NCI-H460 (cell line): ENCODE results near the gene PRKCZ. TPM values are rescaled to one million over a fixed set of nuclear protein-coding genes. Genes with fewer than 3 reads are reported as not detected.
"Not testable (repeated sequence)": the region's sequence is repeated elsewhere in the genome, so short reads cannot be mapped to it uniquely, and the experiment has no call there.

ENCODE experiments used
- DNase-seq: peaks from one replicate; pipeline ENCODE4 v3.0.0-alpha.2; 2016; ENCODE audit warnings: low read depth; ENCODE audit errors: extremely low read depth
- total RNA-seq: library from RNA; depleted of rRNA; stranded (reverse); fragments of >200 nt; shearing (Covaris generic); gene quantifications from 2 replicates; pipeline ENCODE4 v1.2.3, GENCODE V29; 2014

The PRKCZ gene
- total RNA-seq, 1 experiment from 2014 or later, result 5.4 TPM

DNA sequence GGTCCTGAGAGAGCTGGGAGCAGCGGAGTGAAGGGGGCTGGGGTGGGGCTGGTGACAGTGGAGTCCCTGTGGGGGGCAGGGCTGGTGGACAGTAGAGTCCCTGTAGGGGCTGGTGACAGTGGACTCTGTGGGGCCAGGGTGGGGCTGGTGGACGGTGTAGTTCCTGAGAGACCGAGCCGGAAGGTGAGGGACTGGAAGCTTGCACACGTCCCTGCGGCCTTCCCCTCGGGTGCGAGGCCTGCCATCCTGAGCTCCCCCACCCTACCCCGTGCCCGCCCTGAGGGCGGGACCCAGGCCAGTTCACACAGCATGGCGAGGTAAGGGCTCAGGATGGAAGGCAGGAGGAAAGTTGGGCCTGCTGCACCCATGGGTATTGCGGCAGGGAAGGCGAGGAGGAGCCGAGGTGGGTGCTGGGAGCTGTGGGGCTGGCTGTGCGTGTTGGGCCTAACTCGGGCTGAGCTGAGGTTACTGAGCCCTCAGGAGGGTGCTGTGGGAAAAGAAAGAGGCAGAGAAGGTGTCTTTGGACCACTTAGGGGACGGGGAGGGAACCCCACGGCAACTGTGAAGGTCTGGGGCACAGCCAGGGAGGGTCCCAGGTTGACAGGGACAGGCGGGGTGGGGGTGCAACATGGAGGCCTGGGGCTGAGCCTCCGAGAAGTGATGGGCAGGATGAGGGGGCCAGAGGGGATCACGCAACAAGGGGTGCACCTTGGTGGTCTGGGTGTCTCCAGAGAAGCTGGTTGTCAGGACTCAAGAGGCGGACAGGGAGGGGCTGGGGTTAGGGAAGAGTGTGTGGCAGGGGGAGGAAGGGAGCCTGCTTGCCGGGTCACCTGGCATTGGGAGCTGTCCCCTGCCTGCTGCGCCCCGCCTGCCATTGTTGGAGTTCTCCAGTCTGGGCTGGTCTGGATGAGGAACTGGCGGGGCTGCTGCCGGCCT, 60.8 kb downstream of the PRKCZ start:
- no peak for DNase-seq

DNA sequence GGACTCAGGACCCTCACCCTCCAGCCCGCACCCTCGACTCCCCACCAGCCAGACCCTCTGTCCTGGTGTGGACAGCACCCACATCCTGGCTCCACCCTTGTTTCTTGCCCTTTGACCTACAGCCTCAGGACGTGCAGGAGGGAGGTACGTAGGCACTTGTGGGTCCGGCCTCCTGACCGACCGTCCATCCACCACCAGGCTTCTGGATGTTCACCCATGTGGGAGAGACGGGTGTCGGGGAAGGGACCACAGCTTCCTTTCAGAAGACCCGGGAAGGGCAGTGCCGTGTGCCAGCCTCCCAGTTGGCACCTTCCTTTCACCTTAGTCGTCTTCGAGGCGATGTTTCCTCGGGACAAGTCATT, 61.4 kb downstream of the PRKCZ start:
- DNase-seq, result no peak

DNA sequence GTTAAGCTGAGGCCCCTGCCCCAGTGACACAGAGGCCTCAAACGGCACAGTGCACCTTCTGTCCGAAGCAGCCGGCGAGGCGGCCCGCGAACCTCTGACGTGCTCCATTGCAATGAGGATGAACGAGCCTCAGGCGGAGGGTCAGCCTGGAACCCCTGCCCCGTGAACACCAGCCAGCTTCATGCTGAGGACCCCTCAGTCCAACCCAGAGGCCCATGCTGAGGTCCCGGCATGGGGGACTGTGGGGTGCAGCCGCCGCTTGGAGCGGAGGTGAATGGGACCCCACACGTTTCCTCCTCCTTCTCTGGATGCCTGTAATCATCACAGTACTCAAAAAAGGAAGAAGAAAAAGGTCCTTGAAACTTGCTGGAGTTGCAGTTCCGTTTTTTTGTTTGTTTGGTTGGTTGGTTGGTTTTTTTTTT, 62.1 kb downstream of the PRKCZ start:
- no peak for DNase-seq

DNA sequence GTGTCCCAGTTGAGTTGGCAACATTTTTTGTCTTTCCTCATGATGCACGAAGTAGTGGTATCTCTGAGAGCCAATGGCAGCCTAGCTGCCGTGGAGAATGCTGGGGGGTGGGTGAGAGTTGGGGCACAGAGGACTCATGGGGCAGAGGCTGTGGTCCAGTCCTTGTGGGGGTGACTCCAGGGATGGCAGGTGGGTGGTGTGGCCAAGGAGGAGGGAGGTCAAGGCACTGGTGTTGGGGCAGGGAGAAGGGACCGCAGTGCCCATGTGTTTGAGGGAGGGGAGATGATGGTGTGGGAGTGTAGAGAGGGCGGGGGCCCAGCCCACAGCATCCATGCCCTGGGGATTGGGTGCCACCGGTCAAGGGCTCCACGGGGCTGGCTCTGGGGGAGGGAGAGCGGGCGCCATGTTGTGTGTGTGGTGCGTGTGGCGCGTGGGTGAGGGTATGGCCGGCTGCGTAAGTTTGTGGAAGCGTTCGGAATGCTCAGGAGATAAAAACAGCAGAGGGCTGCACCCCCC, 63.5 kb downstream of the PRKCZ start:
- DNase-seq, result no peak

DNA sequence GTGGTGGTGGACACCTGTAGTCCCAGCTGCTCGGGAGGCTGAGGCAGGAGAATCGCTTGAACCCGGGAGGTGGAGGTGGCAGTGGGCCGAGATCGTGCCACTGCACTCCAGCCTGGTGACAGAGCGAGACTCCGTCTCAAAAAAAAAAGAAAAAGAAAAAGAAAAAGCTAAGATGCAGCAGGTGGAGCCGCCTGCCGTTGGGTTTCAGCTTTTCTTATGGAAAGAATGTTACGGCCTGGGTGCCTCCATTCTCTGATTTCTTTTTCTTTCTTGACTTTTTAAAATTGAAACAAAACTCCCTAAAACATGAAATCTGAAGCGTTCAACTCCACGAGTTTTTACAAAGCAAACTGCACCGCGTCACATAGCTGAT, 64.4 kb downstream of the PRKCZ start:
- DNase-seq, result not testable (repeated sequence)

DNA sequence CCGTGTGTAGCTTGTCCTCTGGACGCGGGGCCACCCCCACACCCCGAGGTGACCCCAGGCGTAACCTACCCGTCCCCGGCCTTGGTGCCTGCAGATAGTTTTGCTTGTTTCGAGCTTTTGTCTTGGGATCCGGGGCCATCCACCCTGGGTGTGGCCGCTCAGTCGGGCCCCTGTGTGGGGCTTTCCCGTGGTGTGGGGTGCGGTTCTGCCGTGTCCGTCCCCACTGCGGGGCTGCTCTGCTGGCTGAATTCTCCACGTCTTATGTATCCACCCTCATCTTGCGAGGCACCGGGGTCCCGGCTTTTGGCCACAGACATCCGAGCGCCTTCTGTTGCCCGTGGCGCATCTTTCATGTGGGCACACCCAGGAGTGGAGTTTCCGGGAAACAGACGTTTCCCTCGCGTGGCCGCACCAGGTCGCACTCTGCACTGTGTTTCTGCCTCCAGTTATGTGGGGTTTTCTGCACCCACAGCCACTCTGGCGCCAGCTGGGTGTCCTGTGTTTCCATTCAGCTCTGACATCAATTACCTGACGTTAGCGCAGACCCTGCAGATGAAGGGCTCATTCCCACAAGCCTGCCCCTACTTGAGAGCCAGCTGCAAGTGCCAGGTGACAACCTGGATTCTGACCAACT, 64.9 kb downstream of the PRKCZ start:
- DNase-seq, result no peak

DNA sequence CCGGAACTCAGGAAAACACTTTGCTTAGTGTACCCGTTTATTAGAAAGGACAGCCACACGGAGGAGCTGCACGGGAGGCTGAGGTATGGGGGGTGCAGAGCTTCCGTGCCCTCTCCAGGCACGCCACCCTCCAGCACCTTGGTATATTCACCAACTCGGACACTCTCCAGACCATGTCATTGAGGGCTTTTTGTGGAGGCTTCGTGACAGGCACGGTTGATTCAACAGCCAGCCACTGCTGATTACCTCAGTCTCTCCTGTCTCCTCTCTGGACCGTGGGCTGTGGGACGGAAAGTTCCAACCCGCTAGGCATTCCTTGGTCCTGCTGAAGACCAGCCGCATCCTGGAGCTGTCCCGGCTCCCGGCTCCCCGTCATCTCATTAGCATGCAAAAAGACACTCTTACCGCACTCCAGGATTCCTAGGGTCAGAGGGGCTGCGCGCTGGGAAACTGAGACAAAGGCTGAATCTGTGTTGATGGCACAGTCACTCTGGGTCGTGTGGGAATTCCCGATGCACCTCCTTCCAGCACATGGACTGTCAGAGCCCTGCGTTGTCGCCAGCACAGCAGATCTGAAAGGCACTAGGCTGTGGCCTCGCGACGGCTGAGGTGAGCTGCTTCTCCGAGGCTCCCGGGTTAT, 65.6 kb downstream of the PRKCZ start:
- DNase-seq, result no peak

DNA sequence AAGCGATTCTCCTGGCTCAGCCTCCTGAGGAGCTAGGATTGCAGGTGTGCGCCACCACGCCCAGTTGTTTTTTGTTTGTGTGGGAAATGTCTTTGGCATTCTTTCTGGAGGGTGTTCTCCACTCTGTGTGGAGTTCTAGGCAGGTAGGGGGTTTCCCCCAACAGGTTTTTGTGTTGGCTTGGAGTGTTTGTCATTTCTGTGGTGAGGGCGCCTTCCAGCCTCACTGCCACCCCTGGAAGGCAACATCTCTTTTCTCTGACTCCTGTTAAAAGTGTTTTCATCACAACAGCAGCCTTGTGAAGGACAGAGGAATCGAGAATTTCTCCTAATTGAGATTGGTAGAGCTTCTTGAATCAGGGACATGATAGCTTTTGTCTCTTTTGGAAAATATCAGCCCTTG, 69.7 kb downstream of the PRKCZ start:
- DNase-seq, result no peak

DNA sequence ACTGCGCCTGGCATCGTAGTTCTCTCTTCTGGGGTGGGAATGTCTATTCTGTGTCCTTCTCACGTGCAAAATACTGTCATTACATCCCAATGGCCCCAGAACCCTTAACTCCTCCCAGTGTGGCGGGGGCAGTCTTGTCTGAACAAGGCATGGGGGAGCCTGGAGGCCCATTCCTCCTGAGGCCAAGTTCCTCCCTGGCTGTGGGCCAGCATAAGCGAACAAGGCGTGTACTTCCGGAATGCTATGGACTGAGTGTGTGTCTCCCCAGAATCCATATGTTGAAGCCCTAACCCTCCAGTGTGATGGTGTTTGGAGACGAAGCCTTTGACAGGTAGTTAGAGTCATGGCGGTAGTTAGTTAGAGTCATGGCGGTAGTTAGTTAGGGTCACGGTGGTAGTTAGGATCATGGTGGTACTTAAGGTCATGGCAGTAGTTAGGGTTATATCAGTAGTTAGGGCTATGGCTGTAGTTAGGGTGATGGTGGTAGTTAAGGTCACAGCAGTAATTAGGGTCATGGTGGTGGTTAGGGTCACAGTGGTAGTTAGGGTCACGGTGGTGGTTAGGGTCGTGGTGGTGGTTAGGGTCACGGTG, 71.0 kb downstream of the PRKCZ start:
- no peak for DNase-seq

DNA sequence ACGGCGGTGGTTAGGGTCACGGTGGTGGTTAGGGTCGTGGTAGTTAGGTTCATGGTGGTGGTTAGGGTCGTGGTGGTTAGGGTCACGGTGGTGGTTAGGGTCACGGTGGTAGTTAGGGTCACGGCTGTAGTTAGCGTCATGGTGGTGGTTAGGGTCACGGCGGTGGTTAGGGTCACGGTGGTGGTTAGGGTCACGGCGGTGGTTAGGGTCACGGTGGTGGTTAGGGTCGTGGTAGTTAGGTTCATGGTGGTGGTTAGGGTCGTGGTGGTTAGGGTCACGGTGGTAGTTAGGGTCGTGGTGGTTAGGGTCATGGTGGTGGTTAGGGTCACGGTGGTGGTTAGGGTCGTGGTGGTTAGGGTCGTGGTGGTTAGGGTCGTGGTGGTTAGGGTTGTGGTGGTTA, 71.6 kb downstream of the PRKCZ start:
- DNase-seq, result not testable (repeated sequence)

DNA sequence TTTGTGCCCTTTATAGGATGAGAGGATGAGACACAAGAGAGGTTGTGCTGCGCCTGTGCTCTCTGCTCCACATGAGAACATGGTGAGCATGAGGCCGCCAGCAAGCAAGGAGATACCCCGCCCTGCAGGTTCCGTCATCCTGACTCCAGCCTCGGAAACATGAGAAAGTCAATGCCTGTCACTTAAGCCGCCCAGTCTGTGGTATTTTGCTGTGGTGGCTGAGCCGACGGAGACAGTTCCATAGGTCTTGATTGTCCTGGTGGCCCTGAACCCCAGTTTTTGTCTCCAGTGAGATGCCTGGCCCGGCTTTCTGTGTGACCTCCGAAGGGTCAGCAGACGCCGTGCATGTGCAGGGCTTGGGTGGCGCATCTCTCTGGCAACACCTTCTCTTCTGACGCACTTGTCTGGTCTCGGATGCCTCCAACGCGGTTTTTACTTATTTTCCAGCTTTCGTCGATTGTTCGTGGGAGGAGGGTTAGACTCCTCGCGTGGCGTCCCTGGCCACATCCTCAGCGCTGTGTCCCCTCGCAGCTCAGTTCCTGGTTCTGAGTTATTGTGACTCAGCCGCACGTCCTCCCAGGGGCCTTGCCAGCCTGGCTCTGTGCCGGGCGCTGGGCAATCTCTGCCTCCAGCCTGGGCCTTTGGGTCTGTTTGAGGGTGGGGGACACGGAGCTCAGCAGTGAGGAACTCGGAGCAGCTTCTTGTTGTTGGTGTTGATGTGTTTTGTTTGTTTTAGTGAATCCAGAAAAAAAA, 74.4 kb downstream of the PRKCZ start:
- no peak for DNase-seq

DNA sequence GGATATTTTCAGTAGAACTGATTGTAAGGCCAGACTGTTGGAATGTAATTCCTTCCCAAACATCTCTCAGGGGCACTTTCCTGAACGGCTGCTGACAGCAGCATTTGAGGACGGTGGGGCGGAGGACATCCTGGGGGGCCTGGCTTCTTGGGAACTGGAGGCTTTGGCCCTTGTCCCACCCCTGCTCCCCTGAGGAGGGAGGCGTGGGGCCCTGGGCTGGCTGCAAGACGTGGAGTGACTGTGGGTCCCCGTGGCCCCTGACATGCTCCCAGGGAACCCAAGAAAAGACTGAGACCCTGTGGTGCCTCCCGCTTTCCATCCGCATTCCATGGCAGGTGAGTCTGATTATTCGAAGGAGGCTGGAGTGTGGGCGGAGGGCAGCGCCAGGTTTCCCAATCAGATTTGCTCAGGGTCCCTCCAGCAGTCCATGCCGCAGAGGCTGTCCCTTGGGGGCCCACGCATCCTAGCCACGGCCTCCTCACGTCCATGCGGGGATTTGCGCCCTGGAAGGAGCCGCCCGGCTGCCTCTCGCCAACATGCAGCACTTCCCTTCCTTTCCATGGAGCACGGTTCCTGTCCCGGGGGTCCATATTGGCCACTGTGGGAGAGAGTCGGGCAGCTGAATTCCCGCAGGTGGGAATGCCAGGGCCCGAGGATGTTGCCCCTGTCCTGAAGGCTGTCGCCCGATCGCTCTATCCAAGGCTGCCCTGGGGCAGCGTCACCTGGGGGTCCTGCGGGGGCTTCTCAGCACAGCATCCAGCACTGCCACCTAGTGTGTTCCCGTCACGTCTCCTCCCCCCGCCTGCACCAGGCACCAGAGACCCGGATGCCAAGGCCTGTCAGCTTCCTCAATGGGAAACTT, 75.4 kb downstream of the PRKCZ start:
- DNase-seq, result no peak

DNA sequence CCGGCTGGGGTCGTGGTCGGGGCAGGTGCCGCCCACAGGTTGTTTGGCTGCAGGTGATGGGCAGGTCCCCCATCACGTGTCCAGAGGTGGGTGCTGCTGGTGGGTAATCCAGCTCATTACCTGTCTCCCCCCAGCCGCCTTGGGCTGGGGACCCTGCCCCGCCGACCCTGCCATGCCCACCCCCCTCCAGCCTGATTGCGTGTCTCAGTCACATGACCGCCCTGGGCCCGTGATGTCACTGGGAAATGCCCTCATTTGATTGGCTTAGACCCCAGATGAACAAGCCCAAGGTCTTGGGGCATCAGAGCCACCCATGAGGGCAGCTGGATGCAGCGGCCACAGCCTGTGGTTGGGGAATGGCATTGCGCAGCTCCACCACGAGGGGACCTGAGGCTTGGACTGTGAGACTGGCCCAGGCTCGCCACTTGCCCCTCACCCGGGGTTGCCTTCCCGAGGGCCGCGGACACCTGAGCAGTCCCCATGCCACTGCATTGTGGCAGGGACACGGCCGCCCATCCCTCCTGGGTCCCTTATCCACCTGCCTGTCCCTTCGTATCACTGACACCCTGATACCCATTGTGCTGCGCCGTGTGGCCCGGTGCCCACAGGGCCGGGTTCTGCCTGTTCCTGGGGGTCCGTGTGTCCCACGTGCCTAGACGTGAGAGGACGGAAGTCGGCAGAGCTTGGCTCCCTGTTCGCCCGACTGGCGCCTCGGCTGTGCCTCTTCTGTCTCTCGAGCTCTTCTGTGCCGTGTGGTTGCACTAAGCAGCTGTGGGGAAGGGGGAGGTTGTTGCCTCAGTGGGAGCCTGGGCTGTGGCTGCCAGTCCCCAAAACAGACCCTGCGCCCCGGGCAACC, 76.3 kb downstream of the PRKCZ start:
- DNase-seq, result no peak

DNA sequence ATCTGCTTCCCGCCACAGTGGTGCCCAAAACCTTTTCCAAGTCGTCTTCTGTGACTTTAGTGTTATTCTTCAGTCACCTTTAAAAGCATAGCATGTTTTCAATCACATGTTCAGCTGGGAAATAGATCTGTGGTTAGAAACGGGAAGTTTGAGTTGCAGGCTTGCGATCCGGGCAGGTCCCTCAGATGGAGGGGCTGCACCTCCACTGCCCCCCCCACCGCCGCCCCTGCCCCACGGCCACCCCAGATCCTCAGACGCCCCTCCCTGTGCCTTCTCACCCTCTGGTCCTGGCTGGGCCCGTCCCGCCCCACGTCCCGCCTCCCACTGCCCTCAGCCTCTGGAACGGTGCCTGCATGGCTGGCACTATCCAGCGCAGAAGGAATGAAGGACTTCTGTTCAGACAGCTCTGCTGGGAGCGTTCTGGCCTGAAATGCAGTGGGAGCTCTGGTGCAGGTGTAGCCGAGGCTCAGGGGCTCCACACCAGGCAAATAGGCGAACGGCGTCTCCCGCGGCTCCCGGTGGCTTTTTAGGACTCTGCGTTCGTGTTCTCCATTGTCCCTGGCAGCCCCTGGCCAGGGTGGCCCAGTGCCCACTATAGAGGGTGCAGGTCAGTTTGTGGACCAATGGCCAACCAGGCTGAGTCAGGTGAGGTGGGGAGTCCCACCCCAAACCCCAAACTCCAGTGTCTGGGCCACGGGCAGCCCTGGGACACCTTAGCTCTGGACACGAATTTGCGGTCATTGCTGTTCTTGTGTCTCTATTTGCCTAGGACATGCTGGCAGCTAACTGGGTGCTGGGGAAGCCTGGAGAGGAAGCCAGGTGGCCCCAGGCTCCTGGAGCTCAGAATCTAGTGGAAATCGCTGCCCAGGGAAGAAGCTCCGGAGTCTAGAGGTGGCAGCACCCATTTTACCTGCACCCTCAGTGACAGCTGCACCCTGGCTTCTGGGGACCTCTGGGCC, 77.3 kb downstream of the PRKCZ start:
- no peak for DNase-seq

DNA sequence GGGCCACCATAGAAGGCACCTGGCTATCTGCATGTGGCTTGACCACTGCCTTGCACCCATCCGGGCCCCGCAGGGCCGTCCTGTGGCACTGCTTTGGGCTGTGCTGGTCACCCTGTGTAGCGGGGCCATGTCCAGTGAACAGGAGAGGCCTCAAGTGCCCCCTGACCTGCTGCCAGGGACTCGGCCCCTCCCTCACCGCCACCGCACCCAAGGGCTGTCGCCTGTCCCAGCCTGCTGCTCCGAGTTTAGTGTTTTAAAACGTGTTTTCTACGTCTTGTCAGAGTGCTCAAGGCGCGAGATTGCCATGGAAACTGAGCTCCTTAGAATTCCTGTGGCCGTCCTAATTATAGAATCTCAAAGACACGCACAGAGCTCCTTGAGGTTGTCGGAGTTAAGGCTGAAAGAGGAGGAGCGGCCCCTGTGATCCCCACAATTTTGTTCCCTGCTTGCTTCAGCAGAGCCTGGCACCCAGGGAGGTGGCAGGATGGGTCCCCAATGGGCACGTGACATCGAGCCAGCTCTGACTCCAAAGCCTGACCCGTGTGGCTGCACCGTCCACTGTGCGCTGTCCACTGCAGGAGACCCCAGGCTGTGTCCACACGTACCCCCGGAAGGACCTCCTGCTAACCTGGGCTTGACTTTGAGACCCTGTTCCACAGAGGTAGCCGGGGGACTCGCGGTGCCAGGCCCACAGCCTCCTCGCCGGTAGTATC, 78.1 kb downstream of the PRKCZ start:
- no peak for DNase-seq

DNA sequence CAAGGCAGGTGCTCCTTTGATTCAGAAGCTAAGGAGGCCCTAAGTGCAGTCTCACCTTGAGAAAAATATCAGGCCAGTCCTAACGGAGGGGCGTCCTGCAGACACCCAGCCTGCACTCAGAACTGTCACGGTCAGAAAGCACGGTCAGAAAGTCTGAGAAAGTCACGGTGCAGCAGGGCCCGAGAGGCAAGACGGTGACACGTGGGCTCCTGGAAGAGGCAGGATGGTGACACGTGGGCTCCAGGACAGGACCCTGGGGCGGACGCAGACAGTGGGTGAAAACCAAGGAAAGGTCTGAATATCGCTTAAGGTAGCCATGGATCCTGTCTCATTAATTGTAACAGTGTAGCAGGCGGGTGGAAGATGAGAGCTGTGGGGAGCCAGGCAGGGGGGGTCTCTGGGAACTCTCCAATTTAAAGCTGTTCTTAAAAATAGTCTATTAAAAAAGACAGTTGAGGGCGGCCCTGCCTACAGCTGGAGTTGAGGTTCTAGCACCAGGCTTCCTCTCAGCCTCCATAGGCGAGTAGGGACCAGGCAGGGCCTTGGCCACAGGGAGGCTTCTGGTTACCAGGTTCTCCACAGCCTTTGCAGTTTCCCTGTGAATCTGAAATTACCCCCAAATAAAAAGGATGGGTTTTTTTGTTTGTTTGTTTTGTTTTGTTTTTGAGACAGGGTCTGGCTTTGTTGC, 79.2 kb downstream of the PRKCZ start:
- no peak for DNase-seq
